ENCODE data around the gene SMIM5. TPM values are rescaled to one million over a fixed set of nuclear protein-coding genes. Genes with fewer than 3 reads are reported as not detected.

SMIM5 gene
- total and polyA plus RNA-seq, 2 of the 13 experiments (the other 11 are each of a cell fraction or from before 2014, with no cell fraction given), result not detected

- H3K27ac ChIP-seq (ENCODE audit: extremely low read length, insufficient read depth, low read length), result no peak overlapping the region
- 96% methylated on average over 8 of the region's 9 CpGs for WGBS (ENCODE audit: low lambda C conversion rate)
These were observed 8.1 kb downstream of the SMIM5 start for GRCh38 chr17:75641343-75641742.

More at GRCh38 chr17:75641343-75641742, 8.1 kb downstream of the SMIM5 start:
- no peak overlapping the region for H3K9ac ChIP-seq (ENCODE audit: insufficient read depth, low read depth, low read length)
- FAIRE-seq (no peak), DNase-seq (ENCODE audit: low spot score) (no peak), ATAC-seq (no peak)
- no peaks in the 10 kb centered on the region for H3K9me3 ChIP-seq (ENCODE audit: low read length)
- no peak overlapping the region for H3K4me2 ChIP-seq (ENCODE audit: low read depth, low read length)
- in situ Hi-C loops (cut with HindIII; ENCODE audit: extremely low pct_ligation_motif_present, low pct_unique_long_range_greater_than_20kb), result no loop called here
- POLR2A ChIA-PET, result no interaction called here
- CTCF ChIA-PET (ENCODE audit: low intra/inter-chr PET ratio, low total read pairs), result no interaction called here
- H2AFZ ChIP-seq (ENCODE audit: low read length), result no peak overlapping the region
- peaks cover 12% of the 10 kb centered on the region for H3K4me1 ChIP-seq (ENCODE audit: insufficient read depth, low read length)
- no TSS peak for BruUV-seq (replicated peaks)
- TF ChIP-seq SP2 (CRISPR knock-in tag; IDR thresholded peaks at IDR 0.05) (no peak), ZNF530 (CRISPR knock-in tag; IDR thresholded peaks at IDR 0.05; ENCODE audit: low read depth) (no peak), ZC3H4 (CRISPR knock-in tag; IDR thresholded peaks at IDR 0.05; ENCODE audit: borderline replicate concordance) (no peak), ZNF589 (CRISPR knock-in tag; conservative IDR thresholded peaks at IDR 0.05) (no peak), ZNF580 (CRISPR knock-in tag; IDR thresholded peaks at IDR 0.05; ENCODE audit: borderline replicate concordance, low read depth) (no peak), HMG20B (CRISPR knock-in tag; conservative IDR thresholded peaks at IDR 0.05) (no peak), ZIK1 (CRISPR knock-in tag; IDR thresholded peaks at IDR 0.05; ENCODE audit: borderline replicate concordance, low read depth) (no peak), ZNF367 (CRISPR knock-in tag; IDR thresholded peaks at IDR 0.05; ENCODE audit: borderline replicate concordance) (no peak), HNRNPH1 (optimal IDR thresholded peaks at IDR 0.05; ENCODE audit: low read depth, low read length) (no peak), SMAD9 (CRISPR knock-in tag; IDR thresholded peaks at IDR 0.05) (no peak), ZBTB10 (CRISPR knock-in tag; IDR thresholded peaks at IDR 0.05; ENCODE audit: borderline replicate concordance) (no peak), ZSCAN12 (CRISPR knock-in tag; IDR thresholded peaks at IDR 0.05) (no peak), ZNF451 (CRISPR knock-in tag; IDR thresholded peaks at IDR 0.05) (no peak), ZNF12 (CRISPR knock-in tag; IDR thresholded peaks at IDR 0.05) (no peak), NR2F6 (IDR thresholded peaks at IDR 0.05) (no peak), NR2F6 (CRISPR knock-in tag; IDR thresholded peaks at IDR 0.05) (no peak), ZNF343 (CRISPR knock-in tag; IDR thresholded peaks at IDR 0.05) (no peak), GMEB1 (CRISPR knock-in tag; IDR thresholded peaks at IDR 0.05; ENCODE audit: borderline replicate concordance) (no peak)
- TF ChIP-seq, protein P1, sequence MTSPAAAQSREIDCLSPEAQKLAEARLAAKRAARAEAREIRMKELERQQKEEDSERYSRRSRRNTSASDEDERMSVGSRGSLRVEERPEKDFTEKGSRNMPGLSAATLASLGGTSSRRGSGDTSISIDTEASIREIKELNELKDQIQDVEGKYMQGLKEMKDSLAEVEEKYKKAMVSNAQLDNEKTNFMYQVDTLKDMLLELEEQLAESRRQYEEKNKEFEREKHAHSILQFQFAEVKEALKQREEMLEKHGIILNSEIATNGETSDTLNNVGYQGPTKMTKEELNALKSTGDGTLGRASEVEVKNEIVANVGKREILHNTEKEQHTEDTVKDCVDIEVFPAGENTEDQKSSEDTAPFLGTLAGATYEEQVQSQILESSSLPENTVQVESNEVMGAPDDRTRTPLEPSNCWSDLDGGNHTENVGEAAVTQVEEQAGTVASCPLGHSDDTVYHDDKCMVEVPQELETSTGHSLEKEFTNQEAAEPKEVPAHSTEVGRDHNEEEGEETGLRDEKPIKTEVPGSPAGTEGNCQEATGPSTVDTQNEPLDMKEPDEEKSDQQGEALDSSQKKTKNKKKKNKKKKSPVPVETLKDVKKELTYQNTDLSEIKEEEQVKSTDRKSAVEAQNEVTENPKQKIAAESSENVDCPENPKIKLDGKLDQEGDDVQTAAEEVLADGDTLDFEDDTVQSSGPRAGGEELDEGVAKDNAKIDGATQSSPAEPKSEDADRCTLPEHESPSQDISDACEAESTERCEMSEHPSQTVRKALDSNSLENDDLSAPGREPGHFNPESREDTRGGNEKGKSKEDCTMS (CRISPR knock-in tag; conservative IDR thresholded peaks at IDR 0.05), result no peak
- peaks cover 8 to 11% of the 10 kb centered on the region in 2 experiments for H3K36me3 ChIP-seq (replicated peaks in 1 of 2; ENCODE audit: control insufficient read depth in 1 of 2, insufficient read depth in 2 of 2, low read length in 2 of 2)
- intact Hi-C loops (cut with micrococcal nuclease; ENCODE audit: unreplicated experiment), result no loop called here
- H3K79me2 ChIP-seq (ENCODE audit: insufficient read depth, low read length), result peaks cover 6% of the 10 kb centered on the region
- no peak overlapping the region for H3K4me3 ChIP-seq (replicated peaks in 1 of 3; ENCODE audit: insufficient read depth in 1 of 3, low read depth in 2 of 3, low read length in 3 of 3)
- no peaks in the 10 kb centered on the region for H4K20me1 ChIP-seq (ENCODE audit: insufficient read depth, low read length)
- no peaks in the 10 kb centered on the region for H3K27me3 ChIP-seq (ENCODE audit: control insufficient read depth in 1 of 2, insufficient read depth in 2 of 2, low read length in 2 of 2)

Data from HepG2 (cell line).